ENCODE measurements around the gene SLC37A2.
"Not testable (repeated sequence)": the region's sequence is repeated elsewhere in the genome, so short reads cannot be mapped to it uniquely, and the experiment has no call there.

SLC37A2 gene

GRCh38 chr11:125062931-125063428 is at the start of gene SLC37A2:
Gene SLC37A2, plus strand, starts transcription at chr11:125063305. Its CDS starts 63 bp downstream, at chr11:125063368.
- peak; percentile 69 for DNase-seq

GRCh38 chr11:125016413-125016812 is 46.7 kb upstream of the SLC37A2 start:
- DNase-seq, result no peak

GRCh38 chr11:125020342-125020741 is 42.8 kb upstream of the SLC37A2 start:
- DNase-seq, result no peak

GRCh38 chr11:125022551-125022950 is 40.6 kb upstream of the SLC37A2 start:
- no peak for DNase-seq

GRCh38 chr11:125025968-125026367 is 37.1 kb upstream of the SLC37A2 start:
- no peak for DNase-seq

GRCh38 chr11:125029431-125029830 is 33.7 kb upstream of the SLC37A2 start:
- DNase-seq, result not testable (repeated sequence)

GRCh38 chr11:125036933-125037332 is 26.2 kb upstream of the SLC37A2 start:
- DNase-seq, result no peak

GRCh38 chr11:125049164-125049792 is 13.8 kb upstream of the SLC37A2 start:
- DNase-seq, result no peak

- DNase-seq, result no peak
These were observed 11.1 kb upstream of the SLC37A2 start for GRCh38 chr11:125052047-125052446.

- DNase-seq, result no peak
These were observed 9.9 kb upstream of the SLC37A2 start for GRCh38 chr11:125053167-125053566.

- DNase-seq, result no peak
These were observed 7.9 kb upstream of the SLC37A2 start for GRCh38 chr11:125055107-125055715.

GRCh38 chr11:125056111-125056510 is 7.0 kb upstream of the SLC37A2 start:
- DNase-seq, result not testable (repeated sequence)

GRCh38 chr11:125056931-125057692 is 6.0 kb upstream of the SLC37A2 start:
- DNase-seq, result no peak

GRCh38 chr11:125057693-125058016 is 5.5 kb upstream of the SLC37A2 start:
- no peak for DNase-seq

- peak; percentile 18 for DNase-seq
These were observed 1.8 kb upstream of the SLC37A2 start for GRCh38 chr11:125061281-125061680.

GRCh38 chr11:125062218-125062930 is 731 bp upstream of the SLC37A2 start:
- no peak for DNase-seq

- no peak for DNase-seq
These were observed 431 bp downstream of the SLC37A2 start for GRCh38 chr11:125063429-125064043.

- no peak for DNase-seq
These were observed 965 bp downstream of the SLC37A2 start for GRCh38 chr11:125064070-125064469.

GRCh38 chr11:125068368-125068767 is 5.3 kb downstream of the SLC37A2 start:
- DNase-seq, result no peak

GRCh38 chr11:125069008-125069407 is 5.9 kb downstream of the SLC37A2 start:
- no peak for DNase-seq

GRCh38 chr11:125069796-125070195 is 6.7 kb downstream of the SLC37A2 start:
- DNase-seq, result peak; percentile 18

GRCh38 chr11:125070699-125071254 is 7.7 kb downstream of the SLC37A2 start:
- DNase-seq, result peak; percentile 51

All from stimulated activated CD8-positive, alpha-beta memory T cell treated with anti-CD3 and anti-CD28 coated beads, Interleukin-4, amount 100 ng/mL, for 48 hours (primary cell).